Subcutaneous adipose tissue (tissue), 4 donors: ENCODE results near the gene GPR27. TPM values are rescaled to one million over a fixed set of nuclear protein-coding genes. Genes with fewer than 3 reads are reported as not detected.

Experiments used
- total RNA-seq, 4 donors: library from RNA; depleted of rRNA; stranded (reverse); fragments of >200 nt; gene quantifications; one replicate each; pipeline ENCODE4 v1.1.0, GENCODE V29; 2016
- TF ChIP-seq, protein P1 (sequence below): fragments of 450-650 bp; IDR thresholded peaks from one replicate; pipeline ENCODE4 v1.5.1; 2016; ENCODE audit warnings: low read depth, mild to moderate bottlenecking, control low read depth, antibody characterized with exemption, moderate library complexity

GPR27 gene
- total RNA-seq, 4 donors from 2014 or later: 0.38 to 0.49 TPM; not detected in 2

DNA sequence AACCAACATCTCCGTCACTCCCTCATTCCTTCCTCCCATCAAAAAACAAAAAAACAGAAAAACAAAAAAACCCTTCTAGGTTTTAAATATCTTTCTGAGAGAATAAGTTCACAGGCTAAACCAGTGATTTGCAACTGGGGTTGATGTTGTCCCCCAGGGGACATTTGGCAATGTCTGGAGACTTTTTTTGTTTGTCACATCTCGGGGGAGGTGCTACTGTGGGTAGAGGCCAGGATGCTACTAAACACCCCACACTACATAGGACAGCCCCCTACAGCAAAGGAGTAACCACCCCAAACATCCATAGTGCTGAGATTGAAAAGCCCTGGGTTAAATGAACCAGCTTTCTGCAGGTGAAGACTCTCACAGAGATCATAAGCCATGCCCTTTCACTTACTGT is 48.3 kb downstream of the GPR27 start:
- TF ChIP-seq, protein P1, sequence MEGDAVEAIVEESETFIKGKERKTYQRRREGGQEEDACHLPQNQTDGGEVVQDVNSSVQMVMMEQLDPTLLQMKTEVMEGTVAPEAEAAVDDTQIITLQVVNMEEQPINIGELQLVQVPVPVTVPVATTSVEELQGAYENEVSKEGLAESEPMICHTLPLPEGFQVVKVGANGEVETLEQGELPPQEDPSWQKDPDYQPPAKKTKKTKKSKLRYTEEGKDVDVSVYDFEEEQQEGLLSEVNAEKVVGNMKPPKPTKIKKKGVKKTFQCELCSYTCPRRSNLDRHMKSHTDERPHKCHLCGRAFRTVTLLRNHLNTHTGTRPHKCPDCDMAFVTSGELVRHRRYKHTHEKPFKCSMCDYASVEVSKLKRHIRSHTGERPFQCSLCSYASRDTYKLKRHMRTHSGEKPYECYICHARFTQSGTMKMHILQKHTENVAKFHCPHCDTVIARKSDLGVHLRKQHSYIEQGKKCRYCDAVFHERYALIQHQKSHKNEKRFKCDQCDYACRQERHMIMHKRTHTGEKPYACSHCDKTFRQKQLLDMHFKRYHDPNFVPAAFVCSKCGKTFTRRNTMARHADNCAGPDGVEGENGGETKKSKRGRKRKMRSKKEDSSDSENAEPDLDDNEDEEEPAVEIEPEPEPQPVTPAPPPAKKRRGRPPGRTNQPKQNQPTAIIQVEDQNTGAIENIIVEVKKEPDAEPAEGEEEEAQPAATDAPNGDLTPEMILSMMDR: no peak

DNA sequence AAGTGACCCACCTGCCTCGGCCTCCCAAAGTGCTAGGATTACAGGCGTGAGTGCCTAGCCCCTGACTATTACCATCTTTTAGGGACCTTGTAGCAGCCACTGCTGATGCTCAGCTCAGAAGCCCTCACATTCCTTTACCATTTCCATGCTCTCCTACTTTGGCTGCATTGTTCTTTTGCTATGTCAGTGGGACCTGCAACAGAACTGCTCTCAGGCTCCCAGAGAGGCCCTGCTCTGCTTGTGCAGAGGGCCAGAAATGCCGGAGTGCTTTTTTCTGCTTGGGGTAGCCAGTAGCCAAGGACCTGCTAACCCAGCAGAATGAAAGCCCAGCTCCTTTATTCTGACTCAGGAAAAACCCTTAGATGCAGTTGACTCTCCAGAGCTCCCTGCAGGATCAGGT is 49.6 kb downstream of the GPR27 start:
- TF ChIP-seq, protein P1: no peak

DNA sequence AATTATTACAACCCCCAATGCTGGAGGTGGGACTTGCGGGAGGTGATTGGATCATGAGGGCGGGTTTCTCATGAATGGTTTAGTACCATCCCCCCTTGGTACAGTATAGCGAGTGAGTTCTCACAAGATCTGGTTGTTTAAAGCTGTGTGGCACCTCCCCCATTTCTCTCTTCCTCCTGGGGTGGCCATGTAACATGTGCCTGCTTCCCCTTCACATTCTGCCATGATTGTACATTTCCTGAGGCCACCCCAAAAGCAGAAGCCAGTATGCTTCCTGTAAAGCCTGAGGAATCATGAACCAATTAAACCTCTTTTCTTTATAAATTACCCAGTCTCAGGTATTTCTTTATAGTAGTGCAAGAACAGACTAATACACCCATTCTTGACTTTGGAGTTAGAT is 51.5 kb downstream of the GPR27 start:
- TF ChIP-seq, protein P1: no peak

DNA sequence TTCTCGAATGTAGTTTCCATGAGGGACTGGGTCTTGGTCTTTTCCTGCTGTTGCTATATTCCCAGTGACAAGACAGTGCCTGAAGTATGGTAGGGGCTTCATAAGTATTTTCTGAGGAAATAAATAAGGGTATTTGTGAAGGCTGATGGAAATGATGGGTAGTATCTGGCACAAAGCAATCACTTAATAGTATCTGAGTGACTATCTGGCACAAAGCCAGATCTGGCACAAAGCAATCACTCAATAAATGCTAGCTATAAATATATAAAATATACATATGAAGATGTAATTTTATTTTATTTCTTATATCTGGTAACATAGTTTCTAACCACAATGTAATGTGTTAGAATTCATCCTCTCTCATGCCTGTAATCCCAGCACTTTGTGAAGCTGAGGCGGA is 52.0 kb downstream of the GPR27 start:
- TF ChIP-seq, protein P1: no peak

Other genes with a start within 250 kb of the GPR27 start
- gene FOXP1, start 170.1 kb upstream of the GPR27 start, total RNA-seq: 10 to 100 TPM; 70.5 to 96.7 (median 88.0) TPM
- gene EIF4E3, start 28.5 kb upstream of the GPR27 start, total RNA-seq: 10 to 100 TPM; 20.1 to 54.5 (median 27.5) TPM
- gene PROK2, start 31.3 kb downstream of the GPR27 start, total RNA-seq: 1 to 10 TPM in 1 of 4 donors, under 1 TPM in 1, not detected in 2; 0.34 to 1.5 TPM